ENCODE results near the gene TPRN. TPM values are rescaled to one million over a fixed set of nuclear protein-coding genes. Genes with fewer than 3 reads are reported as not detected.

Gene TPRN
- total RNA-seq, 2 experiments from 2014 or later, result 5.6 to 5.8 TPM

DNA sequence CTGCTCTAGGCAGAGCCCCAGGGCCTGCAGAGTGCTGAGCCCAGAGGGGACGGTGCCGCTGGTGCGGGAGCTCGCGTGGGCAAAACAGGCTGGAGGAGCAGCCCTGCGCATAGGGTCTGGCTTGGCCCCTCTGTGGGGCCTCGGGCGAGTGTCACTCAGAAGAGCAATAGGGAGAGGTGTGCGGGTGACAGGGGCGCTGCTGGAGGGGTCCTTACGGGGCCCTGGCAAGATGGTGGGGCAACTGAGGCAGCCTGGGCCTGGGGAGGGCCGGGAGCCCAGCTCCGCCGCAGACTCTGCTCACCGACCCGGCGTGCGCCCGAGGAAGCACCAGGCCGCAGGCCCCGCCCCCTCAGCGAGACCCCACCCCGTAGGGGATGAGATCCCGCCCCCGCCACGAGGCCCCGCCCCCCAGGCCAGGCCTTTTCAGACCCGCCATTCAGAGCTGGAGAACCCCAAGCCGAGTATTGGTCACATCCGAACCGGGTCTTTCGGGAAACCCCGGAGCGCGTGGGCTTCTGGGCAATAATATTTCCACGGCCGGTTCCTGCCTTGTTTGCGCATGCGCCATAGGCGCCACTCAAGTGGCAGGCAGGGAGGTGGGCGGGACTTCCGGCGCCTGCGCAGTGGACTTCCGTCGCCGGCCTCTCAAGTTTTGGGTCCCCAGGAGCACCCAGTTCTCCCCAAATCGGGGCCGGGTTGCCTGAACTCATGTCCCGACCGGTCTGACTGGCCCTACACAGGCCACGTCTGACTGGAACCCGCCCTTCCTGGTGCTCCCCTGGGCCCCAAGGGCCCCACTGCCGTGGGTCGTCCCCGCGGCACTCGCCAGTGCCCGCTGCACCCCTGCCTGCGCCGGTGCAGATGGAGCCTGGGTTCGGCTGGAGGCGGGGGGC, 22.8 kb upstream of the TPRN start:
- intact Hi-C loops (cut with DNase I, micrococcal nuclease), result loop anchor here (1.0 to 10.0 kb wide), 24 partner anchors 13 to 439 kb away; partner anchors contain the start of genes ANAPC2 (in 2 of the 2), SSNA1 (in 2 of the 2), TPRN (in 2 of the 2) and ABCA2 (in 1 of the 2)
- H3K36me3 Mint-ChIP-seq (ENCODE audit: low read depth), result no peaks in the 10 kb centered on the region
- POLR2A ChIA-PET, result interaction anchor here (1.0 to 1.8 kb wide), 4 partner anchors 16 to 94 kb away, joined by 3 to 10 read pairs (median 4); partner anchors contain the start of gene TUBB4B
- H3K27ac Mint-ChIP-seq, result peak overlapping the region; percentile 83
- CTCF ChIA-PET, result interaction anchor here (0.6 to 3.9 kb wide), 11 partner anchors 13 to 127 kb away, joined by 3 to 23 read pairs (median 3); partner anchors contain the start of genes NDOR1, TMEM203 and TUBB4B
- DNase-seq (peak; percentile 99), ATAC-seq (peak; percentile 90)
- peak overlapping the region; percentile 80 for H3K4me3 Mint-ChIP-seq
- peaks cover 2% of the 10 kb centered on the region for H3K27me3 Mint-ChIP-seq
- H3K4me1 Mint-ChIP-seq, result peaks cover 8% of the 10 kb centered on the region
- H3K9me3 Mint-ChIP-seq (ENCODE audit: low read depth), result no peaks in the 10 kb centered on the region

DNA sequence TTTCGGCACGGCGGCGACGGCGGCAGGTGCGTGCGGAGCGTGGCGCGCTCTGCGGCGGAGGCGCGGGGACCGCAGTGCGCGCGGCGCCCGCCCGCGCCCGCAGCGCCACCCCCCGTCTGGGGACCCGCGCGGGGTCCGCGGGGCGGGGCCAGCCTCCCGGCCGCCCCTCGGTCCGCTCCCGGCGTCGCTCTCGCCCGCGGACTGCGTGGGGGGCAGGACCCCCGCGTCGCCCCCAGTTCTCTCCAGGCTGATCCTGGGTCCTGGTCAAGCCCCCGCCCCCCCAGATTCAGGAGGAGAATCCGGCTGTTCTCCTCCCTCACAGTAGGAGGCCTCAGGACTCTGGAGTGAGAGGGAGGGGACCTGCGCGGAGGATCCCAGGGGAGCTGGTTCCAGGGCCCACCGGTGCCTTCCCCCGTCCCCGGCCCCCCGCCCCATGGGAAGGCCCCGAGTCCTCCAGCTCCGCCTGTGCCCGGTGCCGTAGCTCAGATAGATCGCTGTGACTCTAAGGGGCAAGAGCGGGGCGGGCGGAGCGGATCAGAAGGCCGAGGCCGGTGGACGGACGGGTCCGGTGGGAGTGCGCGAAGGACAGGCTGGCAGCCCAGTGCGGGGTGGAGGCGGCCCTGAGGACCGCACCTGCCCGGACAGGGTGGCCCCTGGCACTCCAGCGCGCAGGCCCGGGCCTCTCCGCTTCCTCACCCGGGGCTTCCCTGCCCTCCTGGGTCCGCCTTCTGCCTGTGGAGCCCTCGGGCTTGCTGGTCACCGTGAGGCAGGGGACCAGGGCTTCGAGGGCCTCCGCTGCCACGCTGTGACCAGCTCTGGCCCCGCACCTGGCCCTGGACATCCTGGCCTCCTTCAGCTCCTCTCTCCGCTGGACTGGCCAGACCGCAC, 21.9 kb upstream of the TPRN start, which contains the start of gene RNF208:
RNF208 (minus strand) TSS at position 51 of the 888 bp plus-strand sequence. CDS start 1,028 bp downstream, outside the sequence.
- peaks cover 5% of the 10 kb centered on the region for H3K4me1 Mint-ChIP-seq
- ATAC-seq (no peak), DNase-seq (peak; percentile 47)
- peak within 1 kb of the TSS; percentile 83 for H3K27ac Mint-ChIP-seq
- H3K9me3 Mint-ChIP-seq (ENCODE audit: low read depth), result no peaks in the 10 kb centered on the region
- H3K4me3 Mint-ChIP-seq, result peak within 1 kb of the TSS; percentile 80
- intact Hi-C loops (cut with DNase I, micrococcal nuclease), result loop anchor here (1.0 to 10.0 kb wide), 24 partner anchors 14 to 438 kb away; partner anchors contain the start of genes ANAPC2 (in 2 of the 2), SSNA1 (in 2 of the 2), TPRN (in 2 of the 2) and ABCA2 (in 1 of the 2)
- CTCF ChIA-PET, result interaction anchor here (0.6 to 3.9 kb wide), 9 partner anchors 14 to 127 kb away, joined by 3 to 23 read pairs (median 3); partner anchors contain the start of genes NDOR1 and TMEM203
- POLR2A ChIA-PET, result interaction anchor here (0.7 to 1.8 kb wide), 5 partner anchors 13 to 93 kb away, joined by 3 to 10 read pairs (median 4); partner anchors contain the start of gene TUBB4B
- no peaks in the 10 kb centered on the region for H3K36me3 Mint-ChIP-seq (ENCODE audit: low read depth)
- no peaks in the 10 kb centered on the region for H3K27me3 Mint-ChIP-seq

DNA sequence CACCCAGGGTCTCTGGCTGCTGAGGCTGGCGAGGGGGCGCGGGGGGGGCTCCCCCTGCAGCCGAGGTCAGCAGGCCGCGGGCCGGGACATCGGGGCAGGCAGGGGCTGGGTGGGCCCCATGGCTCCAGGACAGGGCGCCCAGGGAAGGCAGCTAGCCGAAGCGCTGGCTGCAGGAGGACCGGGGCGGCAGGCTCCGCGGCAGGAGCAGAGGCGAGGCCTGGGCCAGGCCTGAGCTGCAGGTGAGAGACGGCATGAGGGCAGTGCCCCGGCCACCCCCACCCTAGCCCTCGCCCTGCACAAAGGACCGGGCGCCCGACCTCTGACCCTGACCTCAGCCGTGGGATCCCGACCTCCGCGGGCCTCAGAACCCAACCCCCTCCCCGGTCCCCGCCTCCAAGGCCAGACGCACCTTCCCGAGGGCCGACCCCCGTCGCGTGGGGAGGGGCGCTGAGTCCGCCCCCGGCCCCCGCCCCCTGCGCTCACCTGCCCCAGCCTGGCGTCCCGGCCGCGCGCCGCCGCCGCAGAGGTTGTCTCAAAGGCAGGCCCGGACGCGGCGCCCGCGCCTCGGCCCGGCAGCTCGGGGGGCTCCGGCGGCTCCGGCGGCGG, 21.1 kb upstream of the TPRN start:
- H3K9me3 Mint-ChIP-seq (ENCODE audit: low read depth), result no peaks in the 10 kb centered on the region
- H3K4me3 Mint-ChIP-seq, result peak overlapping the region; percentile 21
- no peaks in the 10 kb centered on the region for H3K36me3 Mint-ChIP-seq (ENCODE audit: low read depth)
- DNase-seq, result peak; percentile 45
- ATAC-seq, result no peak
- intact Hi-C loops (cut with DNase I, micrococcal nuclease), result loop anchor here (2.0 to 10.0 kb wide), 4 partner anchors 34 to 437 kb away; partner anchors contain the start of genes ABCA2 (in 1 of the 2), ANAPC2 (in 1 of the 2), NPDC1 (in 1 of the 2) and SSNA1 (in 1 of the 2)
- CTCF ChIA-PET, result no interaction called here
- H3K27ac Mint-ChIP-seq, result no peak overlapping the region
- POLR2A ChIA-PET, result interaction anchor here (0.7 kb wide), 1 partner anchor 12 kb away, joined by 3 read pairs; no protein-coding TSS in a partner anchor
- no peaks in the 10 kb centered on the region for H3K27me3 Mint-ChIP-seq
- H3K4me1 Mint-ChIP-seq, result peaks cover 5% of the 10 kb centered on the region

DNA sequence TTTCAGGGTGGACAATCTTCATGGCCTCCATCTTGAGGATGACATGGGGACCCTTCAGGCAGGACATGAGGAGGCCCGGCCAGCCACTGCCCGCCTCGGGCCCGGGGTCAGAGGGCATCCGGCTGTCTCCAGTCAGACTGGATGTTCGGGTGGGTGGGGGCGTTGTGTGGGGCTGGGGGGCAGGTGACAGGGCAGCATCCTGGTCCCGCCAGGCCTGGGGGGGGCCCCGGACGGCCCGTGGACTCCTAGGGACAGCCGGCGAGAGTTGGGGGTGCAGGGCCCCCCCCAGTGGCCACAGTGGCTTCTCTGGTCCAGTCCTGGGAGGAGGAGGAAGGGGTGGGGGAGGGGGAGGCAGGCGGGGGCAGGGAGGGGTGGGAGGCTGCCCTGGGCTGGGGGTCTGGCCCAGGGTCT, 20.6 kb upstream of the TPRN start:
- peaks cover 5% of the 10 kb centered on the region for H3K4me1 Mint-ChIP-seq
- no peak overlapping the region for H3K4me3 Mint-ChIP-seq
- no peaks in the 10 kb centered on the region for H3K36me3 Mint-ChIP-seq (ENCODE audit: low read depth)
- ChIA-PET POLR2A (no interaction called here), CTCF (no interaction called here)
- no peaks in the 10 kb centered on the region for H3K27me3 Mint-ChIP-seq
- H3K27ac Mint-ChIP-seq, result no peak overlapping the region
- no peaks in the 10 kb centered on the region for H3K9me3 Mint-ChIP-seq (ENCODE audit: low read depth)
- intact Hi-C loops (cut with DNase I, micrococcal nuclease), result loop anchor here in 1 of 2 experiments (5.0 to 10.0 kb wide), 3 partner anchors 34 to 436 kb away; partner anchors contain the start of genes ANAPC2, NPDC1 and SSNA1
- DNase-seq (no peak), ATAC-seq (no peak)

DNA sequence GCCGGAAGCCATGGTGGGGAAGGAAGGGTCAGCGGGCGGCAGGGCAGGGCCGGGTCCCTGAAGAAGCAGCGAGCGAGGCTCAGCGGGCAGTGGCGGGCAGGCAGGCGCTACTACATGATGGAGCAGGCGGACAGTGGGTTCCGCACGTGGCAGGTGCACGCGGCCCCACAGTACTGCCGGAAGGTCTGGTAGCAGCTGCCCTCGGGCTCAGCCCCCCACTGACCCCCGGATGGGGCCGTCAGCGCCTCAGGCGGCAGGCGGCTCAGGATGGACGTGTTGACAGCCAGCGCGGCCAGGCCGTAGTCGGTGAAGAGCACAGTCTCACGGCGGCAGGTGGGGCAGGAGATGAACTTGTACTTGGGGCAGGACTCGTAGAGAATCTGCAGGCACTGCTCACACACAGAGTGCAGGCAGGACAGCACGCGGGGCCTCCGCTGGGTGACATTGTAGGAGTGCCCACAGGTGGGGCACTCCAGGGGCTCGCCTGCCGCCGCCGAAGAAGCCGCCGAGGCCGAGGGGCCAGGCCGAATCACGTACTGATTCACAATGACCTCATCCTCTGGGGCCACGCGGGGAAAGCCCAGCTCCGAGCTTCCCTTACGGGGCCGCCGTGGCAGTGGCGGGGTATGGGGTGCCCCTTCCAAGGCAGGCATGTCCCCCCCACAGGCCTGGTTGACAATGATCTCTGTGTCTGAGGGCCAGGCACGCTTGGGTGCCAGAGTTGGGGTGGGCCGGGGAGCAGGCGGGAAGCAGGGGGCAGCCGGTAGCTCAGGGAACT, 20.0 kb upstream of the TPRN start:
- no peaks in the 10 kb centered on the region for H3K27me3 Mint-ChIP-seq
- H3K27ac Mint-ChIP-seq, result no peak overlapping the region
- POLR2A ChIA-PET, result no interaction called here
- no peaks in the 10 kb centered on the region for H3K36me3 Mint-ChIP-seq (ENCODE audit: low read depth)
- H3K9me3 Mint-ChIP-seq (ENCODE audit: low read depth), result no peaks in the 10 kb centered on the region
- H3K4me1 Mint-ChIP-seq, result peaks cover 5% of the 10 kb centered on the region
- ATAC-seq, result no peak
- CTCF ChIA-PET, result no interaction called here
- no peak overlapping the region for H3K4me3 Mint-ChIP-seq
- intact Hi-C loops (cut with DNase I, micrococcal nuclease), result loop anchor here in 1 of 2 experiments (5.0 to 10.0 kb wide), 3 partner anchors 33 to 436 kb away; partner anchors contain the start of genes ANAPC2, NPDC1 and SSNA1
- DNase-seq, result no peak

DNA sequence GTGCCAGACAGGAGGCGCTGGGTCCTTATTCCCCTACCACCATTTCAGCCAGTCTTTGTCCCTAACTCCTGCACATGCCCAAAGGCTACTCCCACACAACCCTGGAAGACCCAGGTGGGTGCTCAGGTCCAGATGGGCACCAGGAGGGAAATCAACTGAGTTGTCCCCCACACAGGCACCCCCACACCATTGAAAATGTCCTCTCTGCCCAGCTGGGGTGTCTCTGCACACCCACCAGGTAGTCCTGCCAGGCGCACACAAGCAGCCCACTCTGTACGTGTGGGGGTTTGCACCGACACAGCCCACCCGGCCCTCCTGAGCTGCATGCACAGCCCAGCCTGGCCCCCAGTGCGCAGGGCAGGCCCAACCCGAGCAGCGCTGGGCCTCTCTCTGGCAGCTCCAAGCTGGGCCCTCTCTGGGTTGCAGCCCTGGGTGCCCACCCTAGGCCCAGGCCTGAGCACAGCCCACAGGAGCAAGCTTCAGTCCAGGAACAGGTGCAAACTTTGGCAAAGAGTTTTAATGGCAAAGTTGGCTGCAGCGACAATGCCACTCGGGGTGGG, 19.3 kb upstream of the TPRN start:
- Mint-ChIP-seq H3K27ac (no peak overlapping the region), H3K4me3 (no peak overlapping the region), H3K27me3 (no peaks in the 10 kb centered on the region), H3K36me3 (ENCODE audit: low read depth) (no peaks in the 10 kb centered on the region), H3K4me1 (peaks cover 3% of the 10 kb centered on the region), H3K9me3 (ENCODE audit: low read depth) (no peaks in the 10 kb centered on the region)
- no peak for DNase-seq
- intact Hi-C loops (cut with DNase I, micrococcal nuclease), result loop anchor here in 1 of 2 experiments (5.0 to 10.0 kb wide), 3 partner anchors 33 to 435 kb away; partner anchors contain the start of genes ANAPC2, NPDC1 and SSNA1
- no peak for ATAC-seq
- ChIA-PET CTCF (interaction anchor here (0.5 kb wide), 1 partner anchor 895 kb away, joined by 4 read pairs; no protein-coding TSS in a partner anchor), POLR2A (no interaction called here)

DNA sequence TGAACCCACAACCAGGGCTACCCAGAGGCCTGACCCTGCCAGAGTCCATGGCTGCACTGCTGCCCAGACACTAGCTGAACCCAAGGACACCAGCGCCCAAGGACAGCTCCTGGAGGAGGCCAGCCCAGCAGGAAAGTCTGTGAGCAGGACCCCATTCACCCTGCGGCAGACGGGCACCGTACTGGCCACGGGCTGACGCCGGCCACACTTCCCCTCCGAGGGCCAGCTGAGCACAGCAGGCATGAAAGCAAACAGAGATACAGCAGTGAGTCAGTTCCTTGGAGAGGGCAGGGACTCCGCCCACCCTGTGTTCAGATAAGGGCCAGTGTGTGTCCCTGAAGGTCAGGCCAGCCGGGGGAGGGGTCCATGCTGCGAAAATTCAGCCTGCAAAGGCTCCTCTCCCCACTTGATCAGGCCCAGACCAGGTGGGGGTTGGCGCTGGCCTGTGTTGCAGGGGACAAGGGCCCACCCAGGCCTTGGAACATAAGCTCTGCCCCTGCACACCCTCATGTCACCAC, 18.3 kb upstream of the TPRN start:
- no peak for DNase-seq
- Mint-ChIP-seq H3K27me3 (no peaks in the 10 kb centered on the region), H3K4me3 (no peak overlapping the region), H3K4me1 (no peaks in the 10 kb centered on the region), H3K36me3 (ENCODE audit: low read depth) (no peaks in the 10 kb centered on the region), H3K27ac (no peak overlapping the region), H3K9me3 (ENCODE audit: low read depth) (no peaks in the 10 kb centered on the region)
- CTCF ChIA-PET, result no interaction called here
- POLR2A ChIA-PET, result no interaction called here
- intact Hi-C loops (cut with DNase I, micrococcal nuclease), result no loop called here
- ATAC-seq, result no peak

DNA sequence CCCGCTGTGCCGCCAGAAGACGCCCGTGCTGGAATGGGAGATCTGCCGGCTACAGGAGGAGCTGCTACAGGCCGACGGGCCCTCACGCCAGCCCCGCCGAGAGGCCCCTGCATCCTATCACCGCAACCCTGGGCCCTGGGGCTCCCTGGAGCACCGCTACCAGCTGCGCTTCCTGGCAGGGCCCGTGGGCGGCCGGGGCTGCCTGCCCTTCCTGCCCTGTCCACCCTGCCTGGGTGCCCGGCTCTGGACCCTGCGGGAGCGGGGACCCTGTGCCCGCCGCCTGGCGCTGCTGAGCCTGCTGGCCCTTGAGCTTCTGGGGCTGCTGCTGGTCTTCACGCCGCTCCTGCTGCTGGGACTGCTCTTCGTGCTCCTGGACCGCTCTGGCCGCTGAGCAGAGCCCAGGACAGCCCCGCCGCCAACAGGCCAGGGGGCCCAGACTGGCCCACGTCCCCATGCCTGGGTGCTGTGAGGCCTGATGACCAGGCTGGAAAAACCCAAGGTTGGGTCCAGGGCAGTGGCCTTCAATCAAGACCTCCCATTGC, 17.7 kb upstream of the TPRN start:
- H3K9me3 Mint-ChIP-seq (ENCODE audit: low read depth), result no peaks in the 10 kb centered on the region
- no peak overlapping the region for H3K4me3 Mint-ChIP-seq
- no peaks in the 10 kb centered on the region for H3K4me1 Mint-ChIP-seq
- no peaks in the 10 kb centered on the region for H3K36me3 Mint-ChIP-seq (ENCODE audit: low read depth)
- H3K27ac Mint-ChIP-seq, result no peak overlapping the region
- ATAC-seq (no peak), DNase-seq (no peak)
- CTCF ChIA-PET, result no interaction called here
- POLR2A ChIA-PET, result no interaction called here
- intact Hi-C loops (cut with DNase I, micrococcal nuclease), result no loop called here
- no peaks in the 10 kb centered on the region for H3K27me3 Mint-ChIP-seq

DNA sequence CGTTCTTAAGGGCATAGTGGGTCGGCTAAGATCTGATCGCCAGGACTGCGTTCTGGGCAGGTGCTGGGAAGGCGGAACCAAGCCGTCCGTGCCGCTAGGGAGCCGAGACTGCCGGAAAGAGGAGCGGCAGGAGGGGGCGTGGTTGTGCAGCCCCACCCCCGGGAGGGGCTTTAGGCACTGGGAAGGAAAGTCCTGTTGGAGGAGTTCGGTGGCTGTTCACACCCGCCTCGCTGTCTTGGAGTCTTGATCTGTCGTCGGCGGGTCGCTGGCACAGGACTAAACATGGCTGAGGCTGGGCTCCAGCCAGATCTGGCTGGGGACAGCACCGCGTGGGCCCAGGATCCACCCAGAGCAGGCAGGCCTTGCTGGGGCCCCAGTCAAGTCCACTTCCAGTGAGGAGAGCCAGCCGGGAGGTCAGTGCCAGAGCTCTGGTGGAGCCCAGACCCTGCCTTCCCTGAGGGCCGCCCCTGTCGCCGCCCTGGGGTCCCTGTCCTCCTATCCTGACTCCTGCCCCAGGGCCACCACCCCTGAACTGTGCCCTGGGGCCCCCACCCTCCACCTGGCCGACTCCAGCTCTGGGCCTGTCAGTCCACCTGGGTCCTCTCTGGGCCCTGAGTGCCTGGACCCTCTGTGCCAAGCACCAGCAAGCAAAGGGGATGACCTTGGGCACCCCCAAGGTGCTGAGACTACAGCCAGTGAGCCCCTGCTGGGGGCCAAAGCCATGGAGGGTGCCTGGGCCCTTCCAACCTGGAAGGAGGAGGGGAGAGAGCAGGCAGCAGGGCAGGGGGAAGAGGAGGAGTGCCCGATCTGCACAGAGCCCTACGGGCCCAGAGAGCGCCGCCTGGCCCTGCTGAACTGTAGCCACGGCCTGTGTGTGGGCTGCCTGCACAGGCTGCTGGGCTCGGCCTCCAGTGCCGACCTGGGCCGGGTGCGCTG, 17.0 kb upstream of the TPRN start:
- DNase-seq (no peak), ATAC-seq (no peak)
- POLR2A ChIA-PET, result no interaction called here
- no peaks in the 10 kb centered on the region for H3K9me3 Mint-ChIP-seq (ENCODE audit: low read depth)
- no peaks in the 10 kb centered on the region for H3K4me1 Mint-ChIP-seq
- H3K4me3 Mint-ChIP-seq, result no peak overlapping the region
- no peaks in the 10 kb centered on the region for H3K27me3 Mint-ChIP-seq
- intact Hi-C loops (cut with DNase I, micrococcal nuclease), result no loop called here
- CTCF ChIA-PET, result interaction anchor here (0.6 to 1.2 kb wide), 2 partner anchors 11 to 12 kb away, joined by 3 to 4 read pairs; no protein-coding TSS in a partner anchor
- peaks cover 4% of the 10 kb centered on the region for H3K36me3 Mint-ChIP-seq (ENCODE audit: low read depth)
- H3K27ac Mint-ChIP-seq, result no peak overlapping the region
